ENCODE data around the gene SCIN.

The SCIN gene

GRCh38 chr7:12695965-12696364 is 125.4 kb downstream of the SCIN start:
- TF ChIP-seq SIN3A (IDR thresholded peaks at IDR 0.05; ENCODE audit: borderline replicate concordance, insufficient read depth, low read length) (no peak), POLR2AphosphoS5 (IDR thresholded peaks at IDR 0.05; ENCODE audit: low read depth, low read length) (no peak), FOXP2 (optimal IDR thresholded peaks at IDR 0.05; ENCODE audit: borderline replicate concordance, extremely low read depth, extremely low read length, insufficient read depth) (no peak), TAF1 (IDR thresholded peaks at IDR 0.05; ENCODE audit: borderline replicate concordance, insufficient read depth, low read length) (no peak)
- TF ChIP-seq, protein P1, sequence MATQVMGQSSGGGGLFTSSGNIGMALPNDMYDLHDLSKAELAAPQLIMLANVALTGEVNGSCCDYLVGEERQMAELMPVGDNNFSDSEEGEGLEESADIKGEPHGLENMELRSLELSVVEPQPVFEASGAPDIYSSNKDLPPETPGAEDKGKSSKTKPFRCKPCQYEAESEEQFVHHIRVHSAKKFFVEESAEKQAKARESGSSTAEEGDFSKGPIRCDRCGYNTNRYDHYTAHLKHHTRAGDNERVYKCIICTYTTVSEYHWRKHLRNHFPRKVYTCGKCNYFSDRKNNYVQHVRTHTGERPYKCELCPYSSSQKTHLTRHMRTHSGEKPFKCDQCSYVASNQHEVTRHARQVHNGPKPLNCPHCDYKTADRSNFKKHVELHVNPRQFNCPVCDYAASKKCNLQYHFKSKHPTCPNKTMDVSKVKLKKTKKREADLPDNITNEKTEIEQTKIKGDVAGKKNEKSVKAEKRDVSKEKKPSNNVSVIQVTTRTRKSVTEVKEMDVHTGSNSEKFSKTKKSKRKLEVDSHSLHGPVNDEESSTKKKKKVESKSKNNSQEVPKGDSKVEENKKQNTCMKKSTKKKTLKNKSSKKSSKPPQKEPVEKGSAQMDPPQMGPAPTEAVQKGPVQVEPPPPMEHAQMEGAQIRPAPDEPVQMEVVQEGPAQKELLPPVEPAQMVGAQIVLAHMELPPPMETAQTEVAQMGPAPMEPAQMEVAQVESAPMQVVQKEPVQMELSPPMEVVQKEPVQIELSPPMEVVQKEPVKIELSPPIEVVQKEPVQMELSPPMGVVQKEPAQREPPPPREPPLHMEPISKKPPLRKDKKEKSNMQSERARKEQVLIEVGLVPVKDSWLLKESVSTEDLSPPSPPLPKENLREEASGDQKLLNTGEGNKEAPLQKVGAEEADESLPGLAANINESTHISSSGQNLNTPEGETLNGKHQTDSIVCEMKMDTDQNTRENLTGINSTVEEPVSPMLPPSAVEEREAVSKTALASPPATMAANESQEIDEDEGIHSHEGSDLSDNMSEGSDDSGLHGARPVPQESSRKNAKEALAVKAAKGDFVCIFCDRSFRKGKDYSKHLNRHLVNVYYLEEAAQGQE (IDR thresholded peaks at IDR 0.05; ENCODE audit: insufficient read depth in 1 of 2, low read depth in 2 of 2, low read length in 2 of 2): no peak

DNA sequence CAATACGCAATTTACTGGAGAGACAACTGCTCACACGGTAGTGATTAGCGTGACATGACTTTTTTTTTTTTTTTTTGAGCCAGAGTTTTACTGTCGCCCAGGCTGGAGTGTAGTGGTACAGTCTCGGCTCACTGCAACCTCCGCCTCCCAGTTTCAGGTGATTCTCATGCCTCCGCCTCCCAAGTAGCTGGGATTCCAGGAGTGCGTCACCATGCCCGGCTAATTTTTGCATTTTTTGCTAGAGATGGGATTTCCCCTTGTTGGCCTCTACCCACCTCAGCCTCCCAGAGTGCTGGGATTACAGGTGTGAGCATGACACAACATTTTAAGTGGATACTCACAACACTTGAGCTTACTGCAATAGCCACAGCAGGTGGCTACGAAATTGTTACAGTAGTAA is 128.8 kb downstream of the SCIN start:
- TF ChIP-seq SIN3A (IDR thresholded peaks at IDR 0.05; ENCODE audit: borderline replicate concordance, insufficient read depth, low read length): no peak
- TF ChIP-seq FOXP2 (optimal IDR thresholded peaks at IDR 0.05; ENCODE audit: borderline replicate concordance, extremely low read depth, extremely low read length, insufficient read depth): no peak
- no peak for TF ChIP-seq TAF1 (IDR thresholded peaks at IDR 0.05; ENCODE audit: borderline replicate concordance, insufficient read depth, low read length)
- TF ChIP-seq, protein P1 (IDR thresholded peaks at IDR 0.05; ENCODE audit: insufficient read depth in 1 of 2, low read depth in 2 of 2, low read length in 2 of 2): no peak
- no peak for TF ChIP-seq POLR2AphosphoS5 (IDR thresholded peaks at IDR 0.05; ENCODE audit: low read depth, low read length)

DNA sequence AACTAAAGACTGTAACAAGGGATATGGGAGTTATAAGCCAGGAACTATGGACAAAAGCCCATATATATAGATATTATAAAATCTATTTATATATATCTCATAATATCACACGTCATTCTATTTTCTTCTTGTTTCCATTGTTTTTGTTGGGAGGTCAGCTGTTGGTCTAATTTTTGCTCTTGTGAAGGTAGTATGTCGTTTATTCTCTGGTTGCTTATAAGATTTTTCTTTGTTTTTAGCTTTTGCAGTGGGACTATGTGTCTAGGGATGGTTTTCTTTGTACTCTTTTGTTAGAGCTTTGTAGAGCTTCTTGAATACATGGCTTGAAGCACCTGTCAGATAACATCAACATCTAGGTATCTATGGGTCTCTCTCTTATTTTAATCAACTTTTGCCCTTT is 130.9 kb downstream of the SCIN start:
- TF ChIP-seq FOXP2 (optimal IDR thresholded peaks at IDR 0.05; ENCODE audit: borderline replicate concordance, extremely low read depth, extremely low read length, insufficient read depth) (no peak), SIN3A (IDR thresholded peaks at IDR 0.05; ENCODE audit: borderline replicate concordance, insufficient read depth, low read length) (no peak), POLR2AphosphoS5 (IDR thresholded peaks at IDR 0.05; ENCODE audit: low read depth, low read length) (no peak), TAF1 (IDR thresholded peaks at IDR 0.05; ENCODE audit: borderline replicate concordance, insufficient read depth, low read length) (no peak)
- TF ChIP-seq, protein P1 (IDR thresholded peaks at IDR 0.05; ENCODE audit: insufficient read depth in 1 of 2, low read depth in 2 of 2, low read length in 2 of 2): no peak

DNA sequence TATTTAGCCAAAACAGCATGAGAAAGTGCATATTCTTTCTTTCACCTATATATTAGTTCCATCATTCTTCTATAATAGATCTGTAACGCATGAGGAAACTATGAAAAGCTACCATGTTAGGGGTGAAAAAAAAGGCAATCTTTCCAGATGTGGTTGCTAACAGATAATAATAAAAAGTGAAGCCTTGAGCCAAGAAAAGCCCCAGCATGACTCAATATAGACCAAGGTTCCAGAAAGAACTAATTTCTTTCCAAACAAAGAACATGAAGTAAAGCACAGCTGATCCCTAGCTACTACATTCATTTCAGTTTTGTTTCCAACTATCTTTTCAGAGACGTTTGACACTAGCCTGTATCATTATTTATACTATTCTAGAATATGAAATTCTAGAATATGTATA is 133.4 kb downstream of the SCIN start:
- TF ChIP-seq FOXP2 (optimal IDR thresholded peaks at IDR 0.05; ENCODE audit: borderline replicate concordance, extremely low read depth, extremely low read length, insufficient read depth) (no peak), SIN3A (IDR thresholded peaks at IDR 0.05; ENCODE audit: borderline replicate concordance, insufficient read depth, low read length) (no peak), POLR2AphosphoS5 (IDR thresholded peaks at IDR 0.05; ENCODE audit: low read depth, low read length) (no peak)
- TF ChIP-seq, protein P1 (IDR thresholded peaks at IDR 0.05; ENCODE audit: insufficient read depth in 1 of 2, low read depth in 2 of 2, low read length in 2 of 2): no peak

DNA sequence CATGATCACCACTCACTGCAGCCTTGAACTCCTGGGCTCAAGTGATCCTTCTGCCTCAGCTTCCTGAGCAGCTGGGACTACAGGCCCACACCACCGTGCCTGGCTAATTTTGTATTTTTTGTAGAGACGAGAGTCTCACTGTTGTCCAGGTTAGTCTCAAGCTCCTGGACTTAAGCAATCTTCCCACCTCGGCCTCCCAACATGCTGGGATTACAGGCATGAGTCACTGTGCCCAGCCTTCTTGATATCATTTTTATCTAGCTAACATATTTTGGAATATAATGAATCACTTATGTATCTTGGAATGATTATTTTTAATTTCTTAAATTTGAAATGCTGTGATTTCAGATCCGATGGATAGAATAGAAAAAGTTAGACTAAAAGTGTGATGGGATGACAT is 135.4 kb downstream of the SCIN start:
- TF ChIP-seq SIN3A (IDR thresholded peaks at IDR 0.05; ENCODE audit: borderline replicate concordance, insufficient read depth, low read length) (no peak), TAF1 (IDR thresholded peaks at IDR 0.05; ENCODE audit: borderline replicate concordance, insufficient read depth, low read length) (no peak), POLR2AphosphoS5 (IDR thresholded peaks at IDR 0.05; ENCODE audit: low read depth, low read length) (no peak), FOXP2 (optimal IDR thresholded peaks at IDR 0.05; ENCODE audit: borderline replicate concordance, extremely low read depth, extremely low read length, insufficient read depth) (no peak)
- TF ChIP-seq, protein P1 (IDR thresholded peaks at IDR 0.05; ENCODE audit: insufficient read depth in 1 of 2, low read depth in 2 of 2, low read length in 2 of 2): no peak
